SK-N-SH treated with all-trans-retinoic acid at 6 μM for 48 hours (cell line): ENCODE results near the gene VRK3.
A peak's percentile ranks its signal among the peaks of the same experiment; 100 is the strongest.
"Not testable (repeated sequence)": the region's sequence is repeated elsewhere in the genome, so short reads cannot be mapped to it uniquely, and the experiment has no call there.

Source experiments
- ATAC-seq: fragments of 200-7000 bp; cut with Tn5 transposase; 3 replicates; pipeline ENCODE4 v1.9.1; 2020; ENCODE audit warnings: mild to moderate bottlenecking, moderate library complexity
- ESRRG ChIP-seq: fragments of 250-450 bp; sonication (Bioruptor Pico); IDR thresholded peaks from 2 replicates; pipeline ENCODE4 v1.6.1; 2021; ENCODE audit warnings: mild to moderate bottlenecking
- GLIS3 ChIP-seq: fragments of 250-450 bp; sonication (Bioruptor Pico); IDR thresholded peaks from 2 replicates; pipeline ENCODE4 v1.5.0; 2020; ENCODE audit warnings: mild to moderate bottlenecking, moderate library complexity
- ISL1 ChIP-seq: fragments of 250-450 bp; sonication (Bioruptor Pico); IDR thresholded peaks from 2 replicates; pipeline ENCODE4 v2.1.2; 2022; ENCODE audit warnings: mild to moderate bottlenecking, moderate library complexity
- OSR1 ChIP-seq: fragments of 250-450 bp; sonication (Bioruptor Pico); IDR thresholded peaks from 2 replicates; pipeline ENCODE4 v1.8.0; 2022; ENCODE audit warnings: moderate library complexity, mild to moderate bottlenecking, inconsistent platforms
- PPARA ChIP-seq: fragments of 250-450 bp; sonication (Bioruptor Pico); IDR thresholded peaks from 2 replicates; pipeline ENCODE4 v1.5.0; 2020; ENCODE audit warnings: mild to moderate bottlenecking, borderline replicate concordance
- RARB ChIP-seq: fragments of 250-450 bp; sonication (Bioruptor Pico); IDR thresholded peaks from 2 replicates; pipeline ENCODE4 v1.8.0; 2021; ENCODE audit warnings: mild to moderate bottlenecking, moderate library complexity
- SNAI2 ChIP-seq: fragments of 250-450 bp; sonication (Bioruptor Pico); IDR thresholded peaks from 2 replicates; pipeline ENCODE4 v1.5.0; 2020; ENCODE audit warnings: mild to moderate bottlenecking, moderate library complexity
- TOX ChIP-seq: fragments of 250-450 bp; sonication (Bioruptor Pico); IDR thresholded peaks from 2 replicates; pipeline ENCODE4 v1.8.0; 2021; ENCODE audit warnings: mild to moderate bottlenecking, moderate library complexity, borderline replicate concordance
- ZFP3 ChIP-seq: fragments of 250-450 bp; sonication (Bioruptor Pico); IDR thresholded peaks from 2 replicates; pipeline ENCODE4 v1.5.0; 2020; ENCODE audit warnings: mild to moderate bottlenecking, moderate library complexity
- ZNF565 ChIP-seq: fragments of 450-650 bp; formaldehyde crosslinking; conservative IDR thresholded peaks from 2 replicates; pipeline ENCODE4 v1.5.0; 2020; ENCODE audit warnings: low read depth, mild to moderate bottlenecking, moderate library complexity
- TF ChIP-seq, protein P1 (sequence below): fragments of 250-450 bp; sonication (Bioruptor Pico); IDR thresholded peaks from 2 replicates; pipeline ENCODE4 v1.8.0; 2021; ENCODE audit warnings: low read depth, mild to moderate bottlenecking, moderate library complexity, borderline replicate concordance
- TF ChIP-seq, protein P2 (sequence below): fragments of 250-450 bp; sonication (Bioruptor Pico); IDR thresholded peaks from 2 replicates; pipeline ENCODE4 v1.5.1; 2021; ENCODE audit warnings: mild to moderate bottlenecking, moderate library complexity
- TF ChIP-seq, protein P3 (sequence below): fragments of 250-450 bp; sonication (Bioruptor Pico); IDR thresholded peaks from 2 replicates; pipeline ENCODE4 v1.5.1; 2020; ENCODE audit warnings: low read depth, mild to moderate bottlenecking, moderate library complexity
- TF ChIP-seq, protein P4 (sequence below): fragments of 250-450 bp; sonication (Bioruptor Pico); IDR thresholded peaks from 2 replicates; pipeline ENCODE4 v1.5.0; 2020; ENCODE audit warnings: mild to moderate bottlenecking, moderate library complexity
- TF ChIP-seq, protein P5 (sequence below): fragments of 250-450 bp; sonication (Bioruptor Pico); IDR thresholded peaks from 2 replicates; pipeline ENCODE4 v1.8.0; 2020; ENCODE audit warnings: mild to moderate bottlenecking, moderate library complexity, borderline replicate concordance

Gene VRK3

DNA sequence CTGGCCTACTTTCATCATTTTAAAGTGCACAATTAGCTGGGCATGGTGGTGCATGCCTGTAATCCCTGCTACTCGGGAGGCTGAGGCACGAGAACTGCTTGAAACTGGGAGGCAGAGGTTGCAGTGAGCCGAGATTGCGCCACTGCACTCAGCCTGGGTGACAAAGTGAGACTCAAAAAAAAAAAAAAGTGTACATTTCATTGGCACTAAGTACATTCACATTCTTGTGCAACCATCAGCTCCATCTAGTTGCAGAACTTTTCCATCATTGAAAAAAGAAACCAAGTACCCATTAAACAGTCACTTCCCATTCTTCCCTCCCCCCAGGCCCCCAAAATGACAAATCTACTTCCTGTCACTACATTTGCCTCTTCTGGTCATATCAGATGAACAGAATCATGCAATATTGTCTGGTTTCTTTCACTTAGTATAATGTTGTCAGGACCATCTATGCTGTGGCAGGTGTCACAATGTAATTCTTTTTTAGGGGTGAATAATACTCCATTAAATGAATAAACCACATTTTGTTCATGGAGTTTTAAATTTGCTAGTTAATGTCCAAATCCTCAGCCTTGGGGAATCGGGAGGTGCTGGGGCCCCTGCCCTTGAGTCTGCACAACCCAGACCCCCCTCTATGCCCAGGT lies 56.8 kb downstream of the VRK3 start (continued):
- TF ChIP-seq, protein P1, sequence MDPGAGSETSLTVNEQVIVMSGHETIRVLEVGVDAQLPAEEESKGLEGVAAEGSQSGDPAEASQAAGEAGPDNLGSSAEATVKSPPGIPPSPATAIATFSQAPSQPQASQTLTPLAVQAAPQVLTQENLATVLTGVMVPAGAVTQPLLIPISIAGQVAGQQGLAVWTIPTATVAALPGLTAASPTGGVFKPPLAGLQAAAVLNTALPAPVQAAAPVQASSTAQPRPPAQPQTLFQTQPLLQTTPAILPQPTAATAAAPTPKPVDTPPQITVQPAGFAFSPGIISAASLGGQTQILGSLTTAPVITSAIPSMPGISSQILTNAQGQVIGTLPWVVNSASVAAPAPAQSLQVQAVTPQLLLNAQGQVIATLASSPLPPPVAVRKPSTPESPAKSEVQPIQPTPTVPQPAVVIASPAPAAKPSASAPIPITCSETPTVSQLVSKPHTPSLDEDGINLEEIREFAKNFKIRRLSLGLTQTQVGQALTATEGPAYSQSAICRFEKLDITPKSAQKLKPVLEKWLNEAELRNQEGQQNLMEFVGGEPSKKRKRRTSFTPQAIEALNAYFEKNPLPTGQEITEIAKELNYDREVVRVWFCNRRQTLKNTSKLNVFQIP (CRISPR knock-in tag) = no peak
- TF ChIP-seq, protein P2, sequence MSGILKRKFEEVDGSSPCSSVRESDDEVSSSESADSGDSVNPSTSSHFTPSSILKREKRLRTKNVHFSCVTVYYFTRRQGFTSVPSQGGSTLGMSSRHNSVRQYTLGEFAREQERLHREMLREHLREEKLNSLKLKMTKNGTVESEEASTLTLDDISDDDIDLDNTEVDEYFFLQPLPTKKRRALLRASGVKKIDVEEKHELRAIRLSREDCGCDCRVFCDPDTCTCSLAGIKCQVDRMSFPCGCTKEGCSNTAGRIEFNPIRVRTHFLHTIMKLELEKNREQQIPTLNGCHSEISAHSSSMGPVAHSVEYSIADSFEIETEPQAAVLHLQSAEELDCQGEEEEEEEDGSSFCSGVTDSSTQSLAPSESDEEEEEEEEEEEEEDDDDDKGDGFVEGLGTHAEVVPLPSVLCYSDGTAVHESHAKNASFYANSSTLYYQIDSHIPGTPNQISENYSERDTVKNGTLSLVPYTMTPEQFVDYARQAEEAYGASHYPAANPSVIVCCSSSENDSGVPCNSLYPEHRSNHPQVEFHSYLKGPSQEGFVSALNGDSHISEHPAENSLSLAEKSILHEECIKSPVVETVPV = no peak
- TF ChIP-seq, protein P3, sequence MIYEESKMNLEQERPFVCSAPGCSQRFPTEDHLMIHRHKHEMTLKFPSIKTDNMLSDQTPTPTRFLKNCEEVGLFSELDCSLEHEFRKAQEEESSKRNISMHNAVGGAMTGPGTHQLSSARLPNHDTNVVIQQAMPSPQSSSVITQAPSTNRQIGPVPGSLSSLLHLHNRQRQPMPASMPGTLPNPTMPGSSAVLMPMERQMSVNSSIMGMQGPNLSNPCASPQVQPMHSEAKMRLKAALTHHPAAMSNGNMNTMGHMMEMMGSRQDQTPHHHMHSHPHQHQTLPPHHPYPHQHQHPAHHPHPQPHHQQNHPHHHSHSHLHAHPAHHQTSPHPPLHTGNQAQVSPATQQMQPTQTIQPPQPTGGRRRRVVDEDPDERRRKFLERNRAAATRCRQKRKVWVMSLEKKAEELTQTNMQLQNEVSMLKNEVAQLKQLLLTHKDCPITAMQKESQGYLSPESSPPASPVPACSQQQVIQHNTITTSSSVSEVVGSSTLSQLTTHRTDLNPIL (CRISPR knock-in tag) = no peak
- TF ChIP-seq ISL1 = no peak
- TF ChIP-seq ZNF565 = no peak

DNA sequence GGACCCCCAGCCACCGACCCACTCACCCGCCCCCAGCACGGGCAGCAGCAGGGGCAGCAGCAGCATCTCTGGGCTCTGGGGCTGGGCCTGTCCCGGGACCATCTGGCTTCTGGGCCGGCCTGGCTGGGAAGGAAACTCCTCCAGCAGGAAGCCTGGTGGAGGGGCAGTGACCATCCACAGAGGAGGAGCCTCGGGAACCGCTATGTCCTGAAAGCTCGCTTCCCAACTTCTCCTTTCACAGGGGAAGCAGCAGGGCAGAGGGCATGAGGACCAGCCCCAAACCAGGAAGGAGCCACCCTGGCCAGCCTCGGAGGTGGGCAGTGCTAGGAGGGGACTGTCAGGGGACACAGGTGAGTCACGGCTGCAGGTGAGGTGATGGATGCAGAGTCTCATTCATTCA lies 64.2 kb downstream of the VRK3 start, which contains the start of gene SIGLEC11:
Gene SIGLEC11, minus strand, starts transcription at position 193 of the 400 bp plus-strand sequence. Its CDS starts 91 bp downstream, at position 102.
- peak; percentile 57 for ATAC-seq

DNA sequence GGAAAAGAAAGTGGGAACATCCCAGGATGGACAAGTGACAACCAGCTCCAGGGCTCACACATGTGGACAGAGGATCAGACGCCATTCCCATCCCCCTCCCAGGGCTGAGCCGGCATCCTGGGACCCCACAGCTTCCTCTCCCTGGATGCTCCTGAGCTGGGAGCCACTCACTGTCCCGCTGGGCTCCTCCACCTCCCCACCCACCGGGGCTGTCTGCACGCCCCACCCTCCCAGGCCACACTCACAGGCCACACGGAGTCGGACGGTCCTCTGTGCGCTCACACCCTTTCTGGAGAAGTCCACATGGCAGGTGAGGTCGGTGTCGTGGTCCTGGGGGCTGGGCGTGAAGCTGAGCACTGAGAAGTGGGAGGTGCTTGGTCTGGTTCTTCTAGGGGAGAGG lies 65.3 kb downstream of the VRK3 start:
- peak; percentile 18; the same call in 2 of the 3 replicates for ATAC-seq

DNA sequence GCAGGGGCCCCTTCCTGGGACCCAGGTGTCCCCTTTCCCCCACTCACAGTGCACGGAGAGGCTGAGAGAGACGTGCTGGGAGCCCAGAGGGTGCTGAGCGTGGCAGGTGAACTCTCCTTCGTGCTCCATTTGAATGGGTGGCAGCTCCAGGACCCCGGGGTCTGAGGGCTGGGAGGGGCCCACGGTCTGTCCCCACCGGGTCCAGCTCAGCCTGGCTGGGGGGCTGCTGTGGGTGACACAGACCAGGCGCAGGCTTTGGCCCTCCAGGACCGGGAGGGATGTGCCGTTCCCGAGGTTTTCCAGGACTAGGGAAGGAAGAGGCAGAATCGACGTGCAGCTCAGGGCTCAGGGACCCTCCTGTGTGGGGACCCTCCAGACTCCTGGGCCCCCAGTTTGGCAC lies 66.6 kb downstream of the VRK3 start:
- not testable (repeated sequence) for ATAC-seq

DNA sequence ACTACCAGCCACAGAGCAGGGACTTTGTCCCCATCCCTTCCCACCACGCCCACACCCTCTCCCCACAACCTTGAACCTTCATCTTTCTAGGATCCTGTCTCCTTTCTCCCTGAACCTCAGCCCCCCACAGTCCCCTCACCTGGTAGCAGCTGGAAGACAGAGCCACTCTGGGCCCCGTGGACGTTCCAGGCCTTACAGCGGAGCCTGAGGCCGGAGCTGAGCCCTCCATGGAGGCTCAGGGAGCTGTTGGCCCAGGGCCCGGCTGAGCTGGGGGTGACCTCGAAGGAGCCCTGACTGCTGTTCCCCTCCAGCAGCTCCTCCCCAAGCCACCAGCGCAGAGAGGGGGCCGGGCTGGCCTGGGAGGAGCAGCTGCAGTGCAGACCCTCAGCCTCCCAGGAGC lies 67.0 kb downstream of the VRK3 start:
- not testable (repeated sequence) for ATAC-seq

DNA sequence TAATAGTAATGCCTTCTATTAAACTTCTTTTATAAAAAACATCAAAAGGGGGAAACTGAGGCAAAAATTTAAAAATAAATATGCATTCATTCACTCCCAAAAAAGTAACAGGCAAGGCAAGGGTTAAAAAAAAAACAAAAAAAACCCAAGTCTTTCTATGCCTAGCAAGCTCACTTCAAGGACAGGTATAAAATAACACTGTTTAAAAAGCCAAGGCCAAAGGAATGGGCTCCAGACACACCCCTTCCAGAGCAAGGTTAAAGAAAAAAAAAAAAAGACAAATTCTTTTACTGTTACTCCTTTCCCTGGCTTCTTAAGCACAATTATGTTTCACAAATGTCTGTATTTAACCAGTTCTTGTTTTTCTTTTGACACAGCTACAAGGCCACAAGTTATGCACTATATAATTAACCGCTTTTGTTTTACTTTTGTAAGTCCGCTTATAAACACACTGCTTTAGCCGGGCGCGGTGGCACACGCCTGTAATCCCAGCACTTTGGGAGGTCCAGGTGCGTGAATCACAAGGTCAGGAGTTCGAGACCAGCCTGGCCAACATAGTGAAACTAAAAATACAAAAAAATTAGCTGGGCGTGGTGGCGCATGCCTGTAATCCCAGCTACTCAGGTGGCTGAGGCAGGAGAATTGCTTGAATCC lies 67.8 kb downstream of the VRK3 start:
- no peak for ATAC-seq
- no peak for TF ChIP-seq SNAI2
- TF ChIP-seq, protein P4, sequence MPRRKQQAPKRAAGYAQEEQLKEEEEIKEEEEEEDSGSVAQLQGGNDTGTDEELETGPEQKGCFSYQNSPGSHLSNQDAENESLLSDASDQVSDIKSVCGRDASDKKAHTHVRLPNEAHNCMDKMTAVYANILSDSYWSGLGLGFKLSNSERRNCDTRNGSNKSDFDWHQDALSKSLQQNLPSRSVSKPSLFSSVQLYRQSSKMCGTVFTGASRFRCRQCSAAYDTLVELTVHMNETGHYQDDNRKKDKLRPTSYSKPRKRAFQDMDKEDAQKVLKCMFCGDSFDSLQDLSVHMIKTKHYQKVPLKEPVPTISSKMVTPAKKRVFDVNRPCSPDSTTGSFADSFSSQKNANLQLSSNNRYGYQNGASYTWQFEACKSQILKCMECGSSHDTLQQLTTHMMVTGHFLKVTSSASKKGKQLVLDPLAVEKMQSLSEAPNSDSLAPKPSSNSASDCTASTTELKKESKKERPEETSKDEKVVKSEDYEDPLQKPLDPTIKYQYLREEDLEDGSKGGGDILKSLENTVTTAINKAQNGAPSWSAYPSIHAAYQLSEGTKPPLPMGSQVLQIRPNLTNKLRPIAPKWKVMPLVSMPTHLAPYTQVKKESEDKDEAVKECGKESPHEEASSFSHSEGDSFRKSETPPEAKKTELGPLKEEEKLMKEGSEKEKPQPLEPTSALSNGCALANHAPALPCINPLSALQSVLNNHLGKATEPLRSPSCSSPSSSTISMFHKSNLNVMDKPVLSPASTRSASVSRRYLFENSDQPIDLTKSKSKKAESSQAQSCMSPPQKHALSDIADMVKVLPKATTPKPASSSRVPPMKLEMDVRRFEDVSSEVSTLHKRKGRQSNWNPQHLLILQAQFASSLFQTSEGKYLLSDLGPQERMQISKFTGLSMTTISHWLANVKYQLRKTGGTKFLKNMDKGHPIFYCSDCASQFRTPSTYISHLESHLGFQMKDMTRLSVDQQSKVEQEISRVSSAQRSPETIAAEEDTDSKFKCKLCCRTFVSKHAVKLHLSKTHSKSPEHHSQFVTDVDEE (CRISPR knock-in tag) = no peak
- TF ChIP-seq OSR1 (CRISPR knock-in tag) = no peak
- TF ChIP-seq PPARA (CRISPR knock-in tag) = no peak
- TF ChIP-seq RARB (CRISPR knock-in tag) = no peak
- TF ChIP-seq, protein P5, sequence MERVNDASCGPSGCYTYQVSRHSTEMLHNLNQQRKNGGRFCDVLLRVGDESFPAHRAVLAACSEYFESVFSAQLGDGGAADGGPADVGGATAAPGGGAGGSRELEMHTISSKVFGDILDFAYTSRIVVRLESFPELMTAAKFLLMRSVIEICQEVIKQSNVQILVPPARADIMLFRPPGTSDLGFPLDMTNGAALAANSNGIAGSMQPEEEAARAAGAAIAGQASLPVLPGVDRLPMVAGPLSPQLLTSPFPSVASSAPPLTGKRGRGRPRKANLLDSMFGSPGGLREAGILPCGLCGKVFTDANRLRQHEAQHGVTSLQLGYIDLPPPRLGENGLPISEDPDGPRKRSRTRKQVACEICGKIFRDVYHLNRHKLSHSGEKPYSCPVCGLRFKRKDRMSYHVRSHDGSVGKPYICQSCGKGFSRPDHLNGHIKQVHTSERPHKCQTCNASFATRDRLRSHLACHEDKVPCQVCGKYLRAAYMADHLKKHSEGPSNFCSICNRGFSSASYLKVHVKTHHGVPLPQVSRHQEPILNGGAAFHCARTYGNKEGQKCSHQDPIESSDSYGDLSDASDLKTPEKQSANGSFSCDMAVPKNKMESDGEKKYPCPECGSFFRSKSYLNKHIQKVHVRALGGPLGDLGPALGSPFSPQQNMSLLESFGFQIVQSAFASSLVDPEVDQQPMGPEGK (CRISPR knock-in tag) = no peak
- no peak for TF ChIP-seq ESRRG (CRISPR knock-in tag)
- no peak for TF ChIP-seq ZFP3 (CRISPR knock-in tag)
- TF ChIP-seq GLIS3 = no peak
- no peak for TF ChIP-seq TOX (CRISPR knock-in tag)
